Ovary (tissue), 3 donors: ENCODE data around the gene TMEM217.

Source experiments
- CTCF ChIP-seq, 3 donors: fragments of 450-650 bp in 2 of 3; fragments of 200-600 bp in 1 of 3; IDR thresholded peaks; one replicate each; pipeline versions ENCODE4 v1.5.1 to v1.8.0; 2016 to 2022; ENCODE audit warnings: antibody characterized with exemption in 3 of 3, mild to moderate bottlenecking in 1 of 3
- EP300 ChIP-seq: sonication (generic); formaldehyde crosslinking; IDR thresholded peaks from one replicate; pipeline ENCODE4 v1.6.1; 2017; ENCODE audit warnings: antibody characterized with exemption
- POLR2A ChIP-seq: fragments of 450-650 bp; IDR thresholded peaks from one replicate; pipeline ENCODE4 v1.6.1; 2017; ENCODE audit warnings: antibody characterized with exemption, mild to moderate bottlenecking, moderate library complexity
- donor health status: DM: no; HTN: no; CAD: no.

DNA sequence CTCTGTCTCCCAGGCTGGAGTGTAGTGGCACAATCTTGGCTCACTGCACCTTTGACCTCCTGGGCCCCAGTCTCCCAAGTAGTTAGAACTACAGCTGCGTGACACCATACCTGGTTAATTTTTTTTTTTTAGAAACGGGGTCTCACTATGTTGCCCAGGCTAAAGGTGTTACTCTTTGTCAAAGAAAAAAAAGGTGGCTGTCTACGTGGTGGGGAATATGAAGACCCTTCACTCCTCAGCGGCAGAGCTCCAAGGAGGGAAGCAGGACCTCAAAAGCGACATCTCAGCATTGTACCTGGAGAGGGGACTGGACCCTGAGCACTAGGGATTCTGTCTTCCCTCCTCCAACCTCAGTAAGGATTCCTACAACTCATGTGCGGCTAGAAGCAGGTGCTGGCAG, 16.8 kb downstream of the TMEM217 start:
- no peak for TF ChIP-seq CTCF (IDR thresholded peaks at IDR 0.05)
- TF ChIP-seq POLR2A = no peak
- TF ChIP-seq EP300 = no peak
